Measurements from ENCODE around the gene IFT27.
"Not testable (repeated sequence)": the region's sequence is repeated elsewhere in the genome, so short reads cannot be mapped to it uniquely, and the experiment has no call there.

IFT27 gene

DNA sequence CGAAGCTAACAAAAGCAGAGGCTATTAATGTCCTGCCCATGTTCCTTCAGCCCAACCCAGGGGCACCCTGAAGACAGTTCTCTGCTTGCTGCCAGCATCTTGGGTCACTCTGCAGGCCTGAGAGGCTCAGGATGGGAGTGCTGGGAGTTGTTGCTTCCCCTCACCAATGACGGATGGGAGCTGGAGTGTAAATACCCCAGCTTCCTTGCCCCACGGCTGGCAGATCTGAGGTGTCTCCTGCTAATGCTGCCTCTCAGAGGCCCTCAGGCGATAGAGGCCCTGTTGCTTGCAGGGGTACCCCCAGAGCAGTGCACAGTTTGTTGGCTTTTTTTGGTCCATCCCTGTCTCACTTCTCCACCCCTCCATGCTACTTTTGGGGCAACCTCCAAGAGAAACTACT is 32.9 kb downstream of the IFT27 start:
- DNase-seq = no peak

DNA sequence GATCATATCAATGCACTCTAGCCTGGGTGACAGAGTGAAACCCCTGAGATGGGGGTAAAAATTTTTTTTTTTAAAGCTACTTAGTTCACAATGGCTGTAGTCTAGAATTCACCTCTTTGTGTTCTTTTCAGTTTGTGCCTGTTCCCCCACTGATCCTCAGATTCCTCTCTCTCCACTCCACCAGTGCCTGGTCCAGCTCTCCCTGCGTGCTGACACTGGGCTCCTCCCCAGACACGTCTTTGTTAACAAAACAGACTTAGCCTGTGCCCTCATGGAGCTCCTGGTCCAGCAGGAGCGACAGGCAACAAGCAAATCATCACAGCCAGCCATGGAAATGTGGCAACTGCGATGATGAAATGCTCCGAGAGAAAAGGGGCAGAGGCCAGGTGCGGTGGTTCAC is 34.0 kb downstream of the IFT27 start:
- DNase-seq = no peak

DNA sequence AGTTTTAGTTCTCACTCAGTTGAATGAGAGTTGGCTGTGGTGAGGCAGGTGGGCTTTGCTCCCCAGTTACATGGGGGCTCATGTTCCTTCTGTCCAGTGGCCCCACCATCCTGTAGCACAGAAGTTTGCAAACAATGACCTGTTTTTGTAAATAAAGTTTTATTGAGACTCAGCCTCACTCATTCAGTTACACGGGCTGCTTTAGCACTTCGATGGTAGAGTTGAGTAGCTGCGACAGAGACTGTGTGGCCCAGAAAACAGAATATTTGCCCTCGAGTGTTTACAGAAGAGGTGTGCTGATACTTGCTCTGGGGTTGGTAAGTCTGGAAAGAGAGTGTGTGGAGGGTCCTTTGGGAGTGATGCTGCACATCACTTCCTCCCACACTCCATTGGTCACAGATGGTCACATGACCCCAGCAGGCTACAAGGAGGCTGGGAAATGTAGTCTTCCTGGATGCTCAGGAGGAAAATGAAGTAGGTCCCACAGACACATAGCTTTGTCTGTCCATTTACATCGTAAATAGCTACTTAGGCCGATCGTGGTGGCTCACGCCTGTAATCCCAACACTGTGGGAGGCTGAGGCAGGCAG is 34.6 kb downstream of the IFT27 start:
- no peak for DNase-seq

DNA sequence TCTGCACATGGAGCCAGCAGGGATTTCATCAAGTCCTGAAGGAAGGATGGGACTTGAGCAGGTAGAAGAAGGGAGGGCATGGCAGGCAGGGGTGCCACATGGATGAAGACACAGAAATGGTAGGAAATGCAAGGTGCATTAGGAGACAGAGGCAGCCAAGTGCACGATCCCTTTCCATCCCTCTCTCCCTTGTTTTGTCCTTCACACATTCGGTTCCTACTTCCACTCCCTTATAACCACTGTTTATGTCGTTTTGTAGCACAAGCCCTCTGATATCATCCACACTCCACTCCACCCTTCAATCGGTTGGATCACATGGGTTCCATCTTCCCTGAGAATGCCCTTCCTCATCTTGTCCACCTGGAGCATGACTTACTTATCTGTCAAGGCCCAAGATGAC is 35.2 kb downstream of the IFT27 start:
- DNase-seq = no peak

DNA sequence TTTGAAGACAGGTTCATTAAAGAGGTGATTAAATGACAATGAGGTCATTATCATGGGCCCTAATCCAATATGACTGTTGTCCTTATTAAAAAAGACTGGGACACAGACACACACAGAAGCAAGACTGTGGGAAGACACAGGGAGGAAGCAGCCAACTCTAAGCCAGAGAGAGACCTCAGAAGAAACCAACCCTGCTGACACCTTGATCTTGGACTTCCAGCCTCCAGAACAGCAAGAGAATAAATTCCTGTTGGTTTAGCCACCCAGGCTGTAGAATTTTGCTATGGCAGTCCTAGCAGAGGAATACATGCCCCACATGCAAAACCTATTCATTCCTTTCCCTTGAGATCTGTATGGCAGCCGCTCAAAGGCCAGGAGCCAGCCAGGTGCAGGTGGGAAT is 36.7 kb downstream of the IFT27 start:
- DNase-seq = no peak

DNA sequence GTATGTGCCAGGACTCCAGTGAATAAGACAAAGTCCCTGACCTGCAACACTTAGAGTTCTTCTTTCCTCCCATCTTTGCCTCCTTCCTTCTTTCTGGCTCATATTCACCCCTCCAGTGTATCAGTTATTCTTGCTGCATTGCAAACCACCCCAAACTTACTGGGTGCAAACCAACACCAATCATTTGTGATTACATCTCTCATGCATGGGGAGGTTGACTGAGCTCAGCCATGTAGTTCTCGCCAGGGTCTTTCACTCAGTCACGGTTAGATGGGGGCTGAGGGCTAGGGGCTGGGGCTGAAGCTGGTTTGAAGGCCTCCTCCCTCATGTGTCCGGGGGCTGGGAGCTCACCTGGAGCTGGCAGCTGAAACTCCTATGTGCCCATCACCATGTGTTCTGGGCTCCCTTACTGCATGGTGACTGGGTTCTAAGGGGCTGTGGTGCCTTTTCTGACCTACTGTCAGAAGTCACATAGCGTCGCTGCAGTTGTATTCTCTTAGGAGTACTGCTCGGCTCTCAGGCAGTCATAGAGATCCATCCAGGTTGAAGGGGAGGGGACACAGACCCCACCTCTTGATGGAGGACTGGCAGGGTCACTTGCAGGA is 37.4 kb downstream of the IFT27 start:
- no peak for DNase-seq

DNA sequence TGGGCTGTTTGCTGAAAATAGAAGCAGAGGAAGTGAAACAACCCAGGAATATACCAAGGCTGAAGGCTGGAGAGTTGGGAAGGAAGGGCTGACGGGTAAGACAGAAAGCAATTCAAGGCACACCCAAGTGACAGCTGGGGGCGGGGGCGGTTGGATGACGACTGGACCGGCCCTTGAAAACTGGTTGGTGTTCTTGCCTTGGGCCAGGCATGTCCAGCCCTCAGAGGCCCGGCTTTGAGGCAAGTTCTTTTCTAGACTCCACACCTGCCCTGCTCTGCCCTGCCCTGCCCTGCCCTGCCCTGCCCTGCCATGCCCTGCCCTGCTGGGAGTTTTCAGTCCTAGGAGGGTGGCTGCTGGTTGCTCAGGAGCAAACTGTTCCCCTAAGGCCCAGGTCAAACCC is 38.1 kb downstream of the IFT27 start:
- DNase-seq = no peak

DNA sequence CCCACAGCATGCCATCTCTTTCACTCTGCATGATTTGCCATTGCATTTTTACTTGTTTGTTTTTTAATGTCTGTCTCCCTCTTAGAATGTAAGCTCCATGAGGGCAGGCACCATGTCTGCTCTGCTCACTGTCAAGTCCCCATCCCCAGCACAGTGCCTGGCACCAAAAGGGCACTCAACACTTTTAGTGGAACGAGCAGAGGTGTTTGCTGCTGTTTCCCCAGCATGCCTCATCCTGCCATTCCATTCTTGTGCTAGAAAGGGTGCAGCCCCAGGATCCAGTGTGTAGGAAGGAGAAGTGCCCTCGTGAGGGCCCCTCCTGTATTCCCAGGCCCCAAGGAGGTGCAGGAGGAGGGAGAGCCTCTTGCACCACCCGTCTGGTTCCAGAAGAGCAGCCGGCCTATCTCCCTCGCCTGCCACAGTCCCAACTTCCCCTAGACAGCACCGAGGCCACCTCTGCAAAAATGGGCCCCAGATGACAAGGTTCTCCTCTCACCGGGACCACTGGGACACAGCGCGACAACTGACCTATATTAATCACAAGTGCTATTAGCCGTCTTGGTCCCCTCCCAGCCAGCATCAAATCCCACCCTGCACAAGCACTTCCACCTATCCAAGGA is 39.1 kb downstream of the IFT27 start:
- DNase-seq = no peak

DNA sequence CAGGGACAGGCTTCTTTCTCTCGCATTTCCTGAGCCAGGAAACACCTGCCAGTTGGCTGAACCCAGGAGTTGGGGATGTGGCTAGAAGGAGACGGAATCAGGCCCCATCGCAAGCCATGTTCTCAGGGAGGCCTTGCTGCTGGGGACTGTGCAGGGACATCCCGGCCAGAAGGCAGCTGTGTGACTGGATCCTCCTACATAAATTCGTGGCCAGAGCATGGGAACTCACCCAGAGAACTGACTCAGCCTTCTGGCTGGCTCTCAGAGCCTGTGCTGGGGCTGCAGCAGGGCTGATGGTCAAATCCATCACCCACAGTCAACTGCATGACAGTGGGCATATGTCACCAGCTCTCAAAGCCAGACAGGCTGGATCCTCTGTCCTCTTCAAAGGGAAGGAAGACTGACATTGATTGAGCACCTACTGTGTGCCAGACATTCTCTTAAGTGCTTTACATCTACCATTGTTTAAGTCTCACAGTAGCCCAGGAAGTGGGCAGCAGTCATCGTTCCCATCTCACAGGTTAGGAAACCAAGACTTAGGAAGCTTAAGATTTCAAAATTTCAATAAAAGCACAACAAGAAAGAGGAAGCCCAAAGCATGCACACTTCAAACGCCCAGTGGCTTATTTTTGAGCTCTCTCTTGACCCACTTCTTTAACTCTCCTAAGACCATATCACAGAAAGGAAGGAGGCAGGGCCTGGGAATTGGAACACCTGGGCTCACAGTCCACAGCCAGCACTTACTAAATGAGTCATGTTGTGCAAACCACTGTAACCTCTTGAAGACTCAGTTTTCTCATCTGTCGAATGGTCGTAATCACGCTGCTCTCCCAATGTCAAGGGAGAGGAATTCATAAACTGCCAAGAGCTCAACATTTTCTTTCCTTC is 41.5 kb downstream of the IFT27 start:
- no peak for DNase-seq

DNA sequence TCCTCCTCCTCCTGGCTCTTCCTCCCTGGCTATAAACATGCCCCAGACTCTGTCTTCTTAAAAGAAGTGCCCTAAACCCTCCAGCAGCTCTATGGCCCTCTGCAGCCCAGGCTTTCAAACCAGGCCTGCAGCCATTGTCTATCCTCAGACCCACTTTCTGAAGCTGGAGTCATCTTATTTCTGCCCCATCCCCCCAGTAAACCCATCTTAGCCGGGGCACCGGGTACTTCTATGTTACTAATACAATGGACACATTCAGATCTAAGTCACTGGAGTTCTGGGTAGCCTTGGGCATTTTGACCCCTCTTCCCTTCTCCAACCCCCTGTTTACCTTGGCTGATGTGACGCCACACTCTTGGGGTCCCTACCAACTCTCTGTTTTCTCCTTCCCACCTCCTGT is 42.6 kb downstream of the IFT27 start:
- DNase-seq = no peak

DNA sequence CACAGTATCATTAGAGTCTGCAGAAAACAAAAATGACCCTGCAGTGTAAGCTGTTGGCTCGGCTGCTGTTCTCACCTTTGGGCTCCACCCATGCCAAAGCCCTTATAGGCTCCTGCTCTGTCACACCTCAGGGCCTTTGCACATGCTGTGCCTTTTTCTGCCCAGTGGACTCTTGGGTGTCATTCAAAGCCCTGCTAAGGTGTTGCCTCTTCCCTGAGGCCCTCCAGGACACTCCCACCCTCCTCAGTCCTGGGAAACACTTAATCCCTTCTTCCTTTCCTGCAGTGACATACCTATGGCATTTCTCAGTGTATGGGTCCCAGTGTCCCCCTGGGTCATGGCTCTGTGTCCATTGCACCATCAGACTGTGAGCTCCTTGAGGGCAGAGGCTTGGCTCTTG is 43.3 kb downstream of the IFT27 start:
- DNase-seq = no peak

DNA sequence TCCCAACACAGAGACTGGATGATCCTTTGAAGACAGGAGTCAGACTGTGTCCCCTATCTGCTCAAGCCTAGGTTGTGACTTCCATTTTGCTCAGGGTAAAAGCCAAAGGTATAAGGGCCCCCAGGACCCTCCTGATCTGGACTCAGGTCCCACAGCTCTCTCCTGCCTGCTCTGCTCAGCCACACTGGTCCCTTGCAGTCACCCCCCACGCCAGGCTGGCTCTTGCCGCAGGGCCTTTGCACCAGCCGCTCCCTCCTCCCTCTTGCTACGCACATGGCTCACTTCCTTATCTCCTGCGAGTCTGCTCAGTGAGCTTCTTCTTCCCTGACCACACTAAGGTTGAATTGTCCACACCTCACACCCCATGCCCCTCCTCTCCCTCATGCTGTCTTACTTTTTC is 44.0 kb downstream of the IFT27 start:
- DNase-seq = no peak

DNA sequence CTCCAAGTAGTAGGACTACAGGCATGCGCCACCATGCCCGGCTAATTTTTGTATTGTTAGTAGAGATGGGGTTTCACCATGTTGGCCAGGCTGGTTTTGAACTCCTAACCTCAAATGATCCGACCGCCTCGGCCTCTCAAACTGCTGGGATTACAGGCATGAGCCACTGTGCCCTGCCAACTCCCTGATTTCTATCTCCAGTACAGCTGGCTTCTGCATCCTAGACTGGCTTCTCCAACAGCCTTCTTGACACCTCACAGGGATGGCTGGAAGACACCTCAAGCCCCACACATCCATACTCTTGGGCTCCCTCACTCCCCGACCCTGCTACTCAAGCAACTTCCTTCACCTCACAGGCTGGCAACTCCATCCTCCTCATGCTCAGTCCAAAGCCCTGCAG is 44.6 kb downstream of the IFT27 start:
- not testable (repeated sequence) for DNase-seq

DNA sequence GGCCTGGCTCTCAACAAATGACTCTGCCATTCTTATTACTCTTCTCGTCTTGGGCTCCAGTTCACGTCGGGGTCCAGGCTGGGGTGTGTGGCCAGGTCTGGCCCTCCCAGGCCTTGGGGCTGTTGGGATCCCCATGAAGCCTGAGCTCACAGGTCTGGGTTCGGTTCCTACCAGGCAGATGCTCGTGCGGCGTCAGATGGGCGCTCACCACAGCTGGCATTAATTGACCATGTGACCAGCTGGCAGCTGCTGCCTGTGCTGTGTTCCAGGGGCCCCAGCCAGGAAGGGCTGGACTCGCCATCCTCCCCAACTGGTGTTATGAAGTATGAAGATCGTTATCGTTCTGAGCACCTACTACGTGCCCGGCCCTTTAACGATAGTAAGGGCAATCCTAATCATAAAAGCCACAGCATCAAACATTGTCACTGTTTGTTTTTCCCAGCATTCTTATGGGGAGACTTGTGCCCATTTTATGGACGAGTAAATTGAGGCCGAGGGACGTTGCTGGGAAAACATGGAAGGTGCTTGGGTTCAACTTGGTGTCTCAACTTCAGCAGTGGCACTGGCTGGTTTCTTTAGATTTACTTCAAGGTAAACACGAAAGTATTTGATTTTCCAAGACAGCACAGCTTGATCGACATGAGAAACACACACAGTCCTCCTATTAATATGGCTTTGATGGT is 45.6 kb downstream of the IFT27 start:
- no peak for DNase-seq

DNA sequence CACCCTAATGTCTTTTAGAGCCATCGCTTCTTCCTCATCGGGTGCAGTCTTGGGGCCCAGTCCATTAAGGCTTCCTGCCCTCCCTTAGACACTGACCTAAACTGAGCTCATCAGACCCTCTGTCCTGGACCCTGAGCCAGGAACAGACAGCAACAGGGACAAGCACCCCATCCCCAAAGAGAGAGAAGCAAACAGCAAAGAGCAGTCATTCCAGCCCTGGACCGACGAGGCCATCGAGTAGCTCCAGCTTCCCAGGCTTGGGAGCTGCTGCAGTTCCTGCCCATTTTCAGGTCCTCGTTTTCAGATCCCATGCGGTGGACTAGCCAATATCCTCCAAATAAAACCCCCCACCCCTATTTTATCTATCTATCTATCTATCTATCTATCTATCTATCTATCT is 46.6 kb downstream of the IFT27 start:
- DNase-seq = no peak

DNA sequence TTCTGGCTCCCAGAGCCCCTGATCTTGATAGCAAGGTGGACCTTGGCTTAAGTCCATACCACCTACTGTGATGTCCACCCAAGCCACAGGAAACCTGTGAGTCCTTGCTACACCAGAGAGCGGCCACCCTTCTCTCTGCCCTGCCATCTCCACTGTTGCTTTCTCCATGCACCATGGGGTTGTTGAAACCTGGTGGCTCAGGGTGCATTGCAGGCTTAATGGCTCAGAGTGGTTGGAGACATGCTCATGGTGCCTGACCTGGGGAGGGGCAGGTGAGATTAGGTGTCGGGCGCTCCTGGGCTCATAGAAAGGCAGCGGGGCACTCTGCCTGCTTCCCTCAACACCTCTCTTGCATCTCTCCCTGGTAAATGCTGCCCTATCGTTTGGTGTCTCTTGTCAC is 47.4 kb downstream of the IFT27 start:
- DNase-seq = no peak

DNA sequence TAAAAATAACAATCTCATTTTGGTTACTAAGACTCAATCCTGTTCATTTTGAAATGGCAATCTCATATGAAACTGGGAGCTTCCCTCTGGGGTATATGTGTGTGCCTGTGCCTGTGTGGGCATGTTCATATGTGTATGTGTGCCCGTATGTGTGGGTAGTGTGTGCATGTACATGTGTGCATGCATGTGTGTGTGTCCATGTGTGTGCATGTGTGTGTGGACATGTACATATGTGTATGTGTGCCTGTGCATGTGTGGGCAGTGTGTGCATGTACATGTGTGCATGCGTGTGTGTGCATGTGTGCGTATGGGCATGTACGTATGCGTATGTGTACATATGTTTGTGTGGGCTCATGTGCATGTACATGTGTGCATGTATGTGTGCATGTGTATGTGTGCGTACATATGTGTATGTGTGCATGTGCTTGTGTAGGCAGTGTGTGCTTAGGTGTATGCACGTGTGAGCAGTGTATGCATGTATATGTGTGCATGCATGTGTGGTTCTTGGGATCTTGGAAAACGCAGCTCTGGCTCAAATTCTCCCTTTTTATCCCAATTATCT is 47.9 kb downstream of the IFT27 start:
- DNase-seq = no peak

DNA sequence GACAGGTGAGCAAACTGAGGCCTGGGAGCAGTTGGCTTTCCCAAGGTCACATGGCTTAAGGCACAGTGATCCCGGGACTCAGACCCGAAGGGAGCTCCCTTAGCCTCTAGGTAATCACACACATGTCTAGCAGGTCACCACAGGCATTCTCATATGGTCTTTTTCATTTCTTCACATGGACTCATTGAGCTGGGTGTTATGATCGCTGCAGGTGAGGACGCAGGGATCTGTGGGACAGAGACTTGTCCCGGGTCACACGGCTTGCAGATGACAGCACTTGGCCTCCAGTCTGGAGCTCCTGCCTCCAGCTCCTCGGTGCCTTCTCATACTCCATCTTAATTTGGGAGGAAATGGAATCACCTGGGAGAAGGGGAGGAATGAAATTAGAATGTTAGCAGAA is 48.8 kb downstream of the IFT27 start:
- DNase-seq = no peak

DNA sequence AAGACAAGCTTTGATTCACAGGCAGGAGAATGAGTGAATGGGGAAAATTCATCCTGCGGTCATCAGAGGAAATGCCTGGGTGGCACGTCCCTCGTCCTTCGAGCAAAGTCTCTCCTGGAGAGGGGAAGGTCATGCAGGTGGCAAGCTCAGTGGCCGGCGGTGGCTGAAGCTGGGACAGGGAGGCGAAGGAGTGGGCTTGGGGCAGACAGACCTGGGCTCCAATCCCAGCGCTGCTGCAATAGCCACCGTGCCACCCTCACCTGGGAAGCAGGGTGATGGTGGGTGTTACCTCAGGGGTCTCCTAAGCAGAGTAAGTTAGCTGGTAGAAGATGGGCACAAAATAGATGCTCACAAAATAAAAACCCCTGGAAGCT is 49.9 kb downstream of the IFT27 start:
- DNase-seq = no peak

DNA sequence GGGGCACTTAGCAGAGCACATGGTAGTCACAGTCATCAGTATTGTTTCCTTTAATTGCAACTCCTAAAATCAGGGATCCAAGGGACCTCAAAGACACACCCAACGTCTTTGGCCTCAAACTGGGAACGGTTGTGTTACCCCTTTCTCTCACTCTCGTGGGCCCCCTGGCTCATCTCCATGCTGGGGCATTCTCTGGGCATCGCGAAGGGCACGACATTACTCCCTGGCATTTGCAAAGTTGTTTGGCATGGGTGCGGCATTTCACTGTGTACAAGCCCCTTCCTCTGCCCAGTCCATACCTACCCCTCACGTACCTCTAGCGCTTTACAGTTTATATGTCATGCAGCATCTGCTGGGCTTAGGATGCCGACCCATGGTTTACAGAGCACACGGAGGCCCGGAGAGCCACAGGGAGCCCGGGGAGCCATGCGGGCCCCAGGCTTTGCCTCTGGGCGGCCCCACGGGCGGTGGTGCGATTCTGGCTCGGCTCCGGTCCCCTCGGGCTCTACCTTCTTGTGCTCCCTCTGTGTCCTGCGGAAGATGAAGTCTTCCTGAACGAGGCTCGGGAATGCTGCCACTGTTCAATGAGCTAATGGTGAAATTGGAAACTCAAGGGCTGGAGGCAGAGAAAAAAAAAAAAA is 50.4 kb downstream of the IFT27 start:
- no peak for DNase-seq

DNA sequence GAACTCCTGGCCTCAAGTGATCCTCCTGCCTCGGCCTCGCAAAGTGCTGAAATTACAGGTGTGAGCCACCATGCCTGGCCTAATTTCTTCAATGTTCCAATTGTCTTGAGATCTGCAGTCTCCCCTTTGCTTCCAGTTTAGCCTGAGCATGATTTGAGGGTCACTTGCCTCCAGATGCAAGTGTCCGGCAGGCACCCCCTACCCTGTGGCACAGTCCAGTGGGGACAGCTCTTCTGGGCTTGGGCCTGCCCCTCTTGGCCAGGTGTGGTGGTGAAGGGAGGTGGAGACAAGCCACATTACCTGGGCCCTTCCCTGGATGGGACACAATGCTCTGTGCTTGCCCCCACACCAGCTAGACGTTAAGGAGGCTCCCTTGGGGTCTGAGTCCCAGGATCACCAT is 51.1 kb downstream of the IFT27 start:
- no peak for DNase-seq

DNA sequence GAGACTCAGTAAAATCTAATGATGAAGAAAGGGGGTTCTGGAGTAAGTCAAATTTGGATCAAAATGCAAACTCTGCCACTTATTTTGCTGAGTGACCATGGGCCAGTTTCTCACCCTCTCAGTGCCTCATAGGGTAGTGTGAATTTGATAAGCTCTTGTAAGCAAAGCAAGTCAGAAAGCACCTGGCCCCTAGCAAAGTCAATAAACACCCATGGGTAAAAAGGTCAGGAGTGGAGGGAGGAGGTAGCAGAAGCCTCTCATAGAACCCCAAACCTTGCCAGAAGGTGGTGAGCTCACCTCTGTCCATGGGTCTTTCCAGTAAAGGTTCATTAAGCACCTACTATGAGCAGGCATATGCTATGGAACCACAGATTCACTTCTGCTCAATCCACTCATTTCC is 53.9 kb downstream of the IFT27 start:
- no peak for DNase-seq

DNA sequence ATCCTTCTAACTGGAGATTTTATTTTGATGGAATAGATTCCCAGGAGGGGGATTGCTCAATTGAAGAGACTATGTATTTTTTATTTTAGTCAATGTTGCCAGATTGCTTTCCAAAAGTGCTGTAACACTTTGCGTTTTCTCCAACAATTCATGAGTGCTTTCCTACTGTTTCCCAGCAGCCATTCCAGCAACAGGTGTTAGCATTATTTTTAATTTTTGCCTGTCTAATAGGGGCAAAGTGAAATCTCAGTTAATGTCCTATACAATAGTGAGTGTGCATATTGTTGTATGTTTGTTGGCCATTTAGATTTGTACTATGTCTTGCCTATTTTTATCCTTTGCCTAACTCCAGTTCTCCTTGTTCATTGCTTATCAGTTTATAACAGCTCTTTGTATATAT is 60.3 kb downstream of the IFT27 start:
- DNase-seq = no peak
